Stomach (tissue), 4 donors: ENCODE data around the gene RABEP2.
"Not testable (repeated sequence)": the region's sequence is repeated elsewhere in the genome, so short reads cannot be mapped to it uniquely, and the experiment has no call there.

Source experiments
- CTCF ChIP-seq, 7 experiments: fragments of 450-650 bp in 4 of 7; fragments of 200-600 bp in 3 of 7; sonication (generic) in 3 of 7; IDR thresholded peaks; one replicate each; pipeline ENCODE4 v1.5.1; 2016 to 2019; ENCODE audit warnings: antibody characterized with exemption in 7 of 7, control low read depth in 2 of 7, mild to moderate bottlenecking in 1 of 7
- EP300 ChIP-seq: sonication (generic); formaldehyde crosslinking; IDR thresholded peaks from one replicate; pipeline ENCODE4 v1.6.1; 2017; ENCODE audit warnings: antibody characterized with exemption
- POLR2A ChIP-seq, 4 donors: fragments of 450-650 bp; IDR thresholded peaks; one replicate each; pipeline ENCODE4 v1.6.1; 2016; ENCODE audit warnings: antibody characterized with exemption in 4 of 4, control low read depth in 2 of 4, mild to moderate bottlenecking in 1 of 4, moderate library complexity in 1 of 4
- POLR2AphosphoS5 ChIP-seq, 3 donors: sonication (generic); formaldehyde crosslinking; IDR thresholded peaks; one replicate each; pipeline ENCODE4 v1.6.1; 2016; ENCODE audit warnings: antibody characterized with exemption in 3 of 3

- not testable (repeated sequence) for TF ChIP-seq CTCF (IDR thresholded peaks at IDR 0.05); EP300; POLR2A (IDR thresholded peaks at IDR 0.05); POLR2AphosphoS5 (IDR thresholded peaks at IDR 0.05)
Measured at GRCh38 chr16:28881565-28881964, 43.5 kb downstream of the RABEP2 start.
